ENCODE measurements around the gene PGLYRP4. TPM values are rescaled to one million over a fixed set of nuclear protein-coding genes. Genes with fewer than 3 reads are reported as not detected.
A peak's percentile ranks its signal among the peaks of the same experiment; 100 is the strongest.

The PGLYRP4 gene
- total and polyA plus RNA-seq, 2 donors (not counting 1 experiment from before 2014, with no cell fraction given): not detected

DNA sequence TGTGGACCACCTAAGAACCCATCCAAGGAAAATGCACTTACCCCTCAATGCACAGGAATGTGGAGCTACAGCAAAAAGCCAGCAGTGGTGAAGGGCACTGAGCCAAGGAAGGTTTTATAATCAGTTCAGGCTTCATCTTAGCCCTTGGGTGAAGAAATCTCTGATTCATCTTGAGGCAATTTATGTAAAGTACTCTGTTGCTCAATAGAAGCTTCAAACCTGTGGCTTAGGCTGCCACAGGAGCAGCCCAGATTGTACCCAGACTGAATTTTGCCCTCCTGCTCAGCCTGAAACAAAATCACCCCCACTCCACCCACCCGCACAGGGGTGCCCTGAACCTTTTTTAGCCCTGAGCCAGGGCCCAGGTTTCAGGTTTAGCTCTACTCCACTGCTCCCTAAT is 26.9 kb upstream of the PGLYRP4 start, which contains the start of gene S100A12:
TSS of gene S100A12 (minus strand) at position 111 of the 400 bp plus-strand sequence. CDS start 1,029 bp downstream, outside the sequence.
- Histone ChIP-seq H3K4me3 (ENCODE audit: control extremely low read depth in 1 of 5, extremely low read depth in 1 of 5, insufficient read depth in 1 of 5, low read depth in 2 of 5, low read length in 4 of 5) (peak within 1 kb of the TSS in 1 of 5 experiments; percentile 54), H3K36me3 (replicated peaks in 1 of 2; ENCODE audit: control extremely low read depth in 1 of 2, control insufficient read depth in 1 of 2, extremely low read depth in 1 of 2, insufficient read depth in 2 of 2, low read length in 1 of 2) (no peaks in the 10 kb centered on the region), H3K9me3 (ENCODE audit: control extremely low read depth in 1 of 3, control insufficient read depth in 2 of 3, insufficient read depth in 1 of 3, low read length in 2 of 3) (peaks cover 0 to 3% (median 0%) of the 10 kb centered on the region in 3 donors), H3K79me2 (ENCODE audit: control insufficient read depth, insufficient read depth, low read length) (no peaks in the 10 kb centered on the region), H4K20me1 (ENCODE audit: control insufficient read depth, insufficient read depth, low read length, poor library complexity, severe bottlenecking) (no peaks in the 10 kb centered on the region), H3K27me3 (replicated peaks in 1 of 4; ENCODE audit: control extremely low read depth in 1 of 4, control insufficient read depth in 3 of 4, insufficient read depth in 4 of 4, low read length in 3 of 4) (peaks cover 0 to 14% (median 3%) of the 10 kb centered on the region in 4 experiments), H3K27ac (ENCODE audit: low read length in 2 of 2) (no peak within 1 kb of the TSS), H2AFZ (ENCODE audit: insufficient read depth, low read depth, low read length, poor library complexity, severe bottlenecking) (no peak within 1 kb of the TSS), H3K9ac (ENCODE audit: low read length) (no peak within 1 kb of the TSS), H3K4me2 (replicated peaks; ENCODE audit: low read depth, low read length, poor library complexity, severe bottlenecking) (no peak within 1 kb of the TSS), H3K4me1 (ENCODE audit: control insufficient read depth in 2 of 2, insufficient read depth in 2 of 2, low read length in 2 of 2) (no peaks in the 10 kb centered on the region)
- H3K4me1 Mint-ChIP-seq: no peaks in the 10 kb centered on the region
- ChIA-PET CTCF (no interaction called here), POLR2A (no interaction called here)
- WGBS (ENCODE audit: insufficient coverage): 100% methylated on average over 1 of the region's 1 CpG
- H3K9me3 Mint-ChIP-seq (ENCODE audit: insufficient read depth): no peaks in the 10 kb centered on the region
- no peak within 1 kb of the TSS for H3K4me3 Mint-ChIP-seq
- peaks cover 27% of the 10 kb centered on the region for H3K27me3 Mint-ChIP-seq
- no peak within 1 kb of the TSS for H3K27ac Mint-ChIP-seq
- intact Hi-C loops (cut with micrococcal nuclease): no loop called here
- ATAC-seq (ENCODE audit: low read depth) (no peak), DNase-seq (no peak)
- TF ChIP-seq, protein P1, sequence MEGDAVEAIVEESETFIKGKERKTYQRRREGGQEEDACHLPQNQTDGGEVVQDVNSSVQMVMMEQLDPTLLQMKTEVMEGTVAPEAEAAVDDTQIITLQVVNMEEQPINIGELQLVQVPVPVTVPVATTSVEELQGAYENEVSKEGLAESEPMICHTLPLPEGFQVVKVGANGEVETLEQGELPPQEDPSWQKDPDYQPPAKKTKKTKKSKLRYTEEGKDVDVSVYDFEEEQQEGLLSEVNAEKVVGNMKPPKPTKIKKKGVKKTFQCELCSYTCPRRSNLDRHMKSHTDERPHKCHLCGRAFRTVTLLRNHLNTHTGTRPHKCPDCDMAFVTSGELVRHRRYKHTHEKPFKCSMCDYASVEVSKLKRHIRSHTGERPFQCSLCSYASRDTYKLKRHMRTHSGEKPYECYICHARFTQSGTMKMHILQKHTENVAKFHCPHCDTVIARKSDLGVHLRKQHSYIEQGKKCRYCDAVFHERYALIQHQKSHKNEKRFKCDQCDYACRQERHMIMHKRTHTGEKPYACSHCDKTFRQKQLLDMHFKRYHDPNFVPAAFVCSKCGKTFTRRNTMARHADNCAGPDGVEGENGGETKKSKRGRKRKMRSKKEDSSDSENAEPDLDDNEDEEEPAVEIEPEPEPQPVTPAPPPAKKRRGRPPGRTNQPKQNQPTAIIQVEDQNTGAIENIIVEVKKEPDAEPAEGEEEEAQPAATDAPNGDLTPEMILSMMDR (IDR thresholded peaks at IDR 0.05): no peak
- no peak for TF ChIP-seq EZH2 (IDR thresholded peaks at IDR 0.05; ENCODE audit: borderline replicate concordance, insufficient read depth, low read depth, low read length, poor library complexity, severe bottlenecking)

DNA sequence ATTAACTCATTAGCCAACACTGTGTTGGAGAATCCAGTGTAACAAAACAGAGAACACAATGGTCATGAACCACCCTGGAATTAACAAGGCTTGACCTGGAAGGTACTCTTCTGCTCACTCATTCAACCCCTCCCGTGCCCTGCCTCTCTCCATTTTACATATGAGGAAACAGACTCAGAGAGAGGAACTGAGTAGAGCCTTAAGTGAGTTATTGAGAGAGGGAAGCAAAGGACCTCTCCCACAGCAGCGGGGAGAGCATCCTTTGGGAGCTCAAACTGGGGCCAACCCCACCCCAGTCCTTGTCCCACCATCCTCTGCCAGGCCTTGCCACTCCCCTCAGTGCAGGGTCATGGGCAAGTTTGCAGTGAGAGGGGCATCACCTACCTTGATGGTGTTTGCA is 25.4 kb upstream of the PGLYRP4 start:
- no peaks in the 10 kb centered on the region for H3K79me2 ChIP-seq (ENCODE audit: control insufficient read depth, insufficient read depth, low read length)
- ATAC-seq (ENCODE audit: low read depth) (no peak), DNase-seq (no peak)
- WGBS (ENCODE audit: insufficient coverage): no CpG with 5 or more reads among the region's 2 CpGs
- H3K27ac ChIP-seq (ENCODE audit: low read length in 2 of 2): no peak overlapping the region
- ChIA-PET CTCF (no interaction called here), POLR2A (no interaction called here)
- TF ChIP-seq, protein P1 (IDR thresholded peaks at IDR 0.05): no peak
- no peak for TF ChIP-seq EZH2 (IDR thresholded peaks at IDR 0.05; ENCODE audit: borderline replicate concordance, insufficient read depth, low read depth, low read length, poor library complexity, severe bottlenecking)
- no peak overlapping the region for H3K9ac ChIP-seq (ENCODE audit: low read length)
- H3K36me3 ChIP-seq (replicated peaks in 1 of 2; ENCODE audit: control extremely low read depth in 1 of 2, control insufficient read depth in 1 of 2, extremely low read depth in 1 of 2, insufficient read depth in 2 of 2, low read length in 1 of 2): no peaks in the 10 kb centered on the region
- Mint-ChIP-seq H3K4me1 (no peaks in the 10 kb centered on the region), H3K27ac (no peak overlapping the region), H3K9me3 (ENCODE audit: insufficient read depth) (no peaks in the 10 kb centered on the region), H3K4me3 (no peak overlapping the region), H3K27me3 (peaks cover 27% of the 10 kb centered on the region)
- H3K9me3 ChIP-seq (ENCODE audit: control extremely low read depth in 1 of 3, control insufficient read depth in 2 of 3, insufficient read depth in 1 of 3, low read length in 2 of 3): no peaks in the 10 kb centered on the region
- no peak overlapping the region for H2AFZ ChIP-seq (ENCODE audit: insufficient read depth, low read depth, low read length, poor library complexity, severe bottlenecking)
- no peaks in the 10 kb centered on the region for H4K20me1 ChIP-seq (ENCODE audit: control insufficient read depth, insufficient read depth, low read length, poor library complexity, severe bottlenecking)
- H3K4me2 ChIP-seq (replicated peaks; ENCODE audit: low read depth, low read length, poor library complexity, severe bottlenecking): no peak overlapping the region
- H3K4me1 ChIP-seq (ENCODE audit: control insufficient read depth in 2 of 2, insufficient read depth in 2 of 2, low read length in 2 of 2): no peaks in the 10 kb centered on the region
- H3K27me3 ChIP-seq (replicated peaks in 1 of 4; ENCODE audit: control extremely low read depth in 1 of 4, control insufficient read depth in 3 of 4, insufficient read depth in 4 of 4, low read length in 3 of 4): peaks cover 0 to 17% (median 2%) of the 10 kb centered on the region in 4 experiments
- intact Hi-C loops (cut with micrococcal nuclease): no loop called here
- peak overlapping the region in 1 of 5 experiments; percentile 51 for H3K4me3 ChIP-seq (ENCODE audit: control extremely low read depth in 1 of 5, extremely low read depth in 1 of 5, insufficient read depth in 1 of 5, low read depth in 2 of 5, low read length in 4 of 5)

Measured in B cell (primary cell).